HG02610 (cell line): ENCODE data around the gene KIF6.

ENCODE experiments used
- ATAC-seq: cut with Tn5 transposase; IDR thresholded peaks from one replicate; pipeline ENCODE4 v1.9.1; 2021; ENCODE audit warnings: mild to moderate bottlenecking, moderate library complexity; ENCODE audit not compliant: unreplicated experiment

KIF6 gene

GRCh38 chr6:39333644-39334438, 391.4 kb downstream of the KIF6 start:
- no peak for ATAC-seq

GRCh38 chr6:39330476-39330875, 394.7 kb downstream of the KIF6 start:
- ATAC-seq, result no peak

- ATAC-seq, result peak; percentile 55
These were observed 395.2 kb downstream of the KIF6 start for GRCh38 chr6:39330057-39330456.

GRCh38 chr6:39328066-39328465, 397.1 kb downstream of the KIF6 start:
- no peak for ATAC-seq

GRCh38 chr6:39327507-39327906, 397.7 kb downstream of the KIF6 start:
- ATAC-seq, result no peak

- ATAC-seq, result no peak
These were observed 402.8 kb downstream of the KIF6 start, which contains the start of gene KCNK16 for GRCh38 chr6:39322306-39322850. TSS of gene KCNK16 (minus strand) at chr6:39322702. CDS start at chr6:39322540, 162 bp downstream.

- ATAC-seq, result no peak
These were observed 403.4 kb downstream of the KIF6 start for GRCh38 chr6:39321761-39322160.

- ATAC-seq, result no peak
These were observed 404.7 kb downstream of the KIF6 start for GRCh38 chr6:39320363-39320984.

GRCh38 chr6:39319621-39320362, 405.4 kb downstream of the KIF6 start:
- ATAC-seq, result no peak

GRCh38 chr6:39317256-39317655, 408.0 kb downstream of the KIF6 start:
- no peak for ATAC-seq

GRCh38 chr6:39314273-39314795, 410.9 kb downstream of the KIF6 start, which contains the start of gene KCNK17:
TSS of gene KCNK17 (minus strand) at chr6:39314419. CDS start at chr6:39314320, 99 bp downstream.
- no peak for ATAC-seq

GRCh38 chr6:39313526-39314272, 411.5 kb downstream of the KIF6 start:
- ATAC-seq, result no peak

- ATAC-seq, result no peak
These were observed 412.2 kb downstream of the KIF6 start for GRCh38 chr6:39312912-39313525.

- no peak for ATAC-seq
These were observed 414.7 kb downstream of the KIF6 start for GRCh38 chr6:39310542-39310941.

GRCh38 chr6:39309942-39310531, 415.2 kb downstream of the KIF6 start:
- ATAC-seq, result no peak

GRCh38 chr6:39307462-39307861, 417.7 kb downstream of the KIF6 start:
- ATAC-seq, result no peak

- ATAC-seq, result no peak
These were observed 420.3 kb downstream of the KIF6 start for GRCh38 chr6:39304951-39305350.

- no peak for ATAC-seq
These were observed 421.6 kb downstream of the KIF6 start for GRCh38 chr6:39303425-39304153.
